ENCODE measurements around the gene FGD2.

Gene FGD2

GRCh38 chr6:37018198-37019064 lies 13.0 kb downstream of the FGD2 start:
- Histone ChIP-seq H3K9me3 (ENCODE audit: control insufficient read depth, low read length) (no peaks in the 10 kb centered on the region), H3K9ac (ENCODE audit: low read length) (no peak overlapping the region), H3K27me3 (ENCODE audit: control insufficient read depth, insufficient read depth, low read length) (no peaks in the 10 kb centered on the region), H3K36me3 (ENCODE audit: control insufficient read depth, insufficient read depth, low read length) (no peaks in the 10 kb centered on the region), H3K4me1 (ENCODE audit: control insufficient read depth, insufficient read depth, low read length) (peaks cover 4% of the 10 kb centered on the region), H3K4me3 (ENCODE audit: low read length) (no peak overlapping the region)

GRCh38 chr6:37019065-37019450 lies 13.6 kb downstream of the FGD2 start:
- Histone ChIP-seq H3K27me3 (ENCODE audit: control insufficient read depth, insufficient read depth, low read length) (no peaks in the 10 kb centered on the region), H3K9ac (ENCODE audit: low read length) (no peak overlapping the region), H3K9me3 (ENCODE audit: control insufficient read depth, low read length) (no peaks in the 10 kb centered on the region), H3K4me1 (ENCODE audit: control insufficient read depth, insufficient read depth, low read length) (peaks cover 4% of the 10 kb centered on the region), H3K36me3 (ENCODE audit: control insufficient read depth, insufficient read depth, low read length) (no peaks in the 10 kb centered on the region), H3K4me3 (ENCODE audit: low read length) (no peak overlapping the region)

GRCh38 chr6:37020381-37020780 lies 14.9 kb downstream of the FGD2 start:
- H3K36me3 ChIP-seq (ENCODE audit: control insufficient read depth, insufficient read depth, low read length) = no peaks in the 10 kb centered on the region
- H3K27me3 ChIP-seq (ENCODE audit: control insufficient read depth, insufficient read depth, low read length) = no peaks in the 10 kb centered on the region
- H3K4me1 ChIP-seq (ENCODE audit: control insufficient read depth, insufficient read depth, low read length) = peaks cover 4% of the 10 kb centered on the region
- H3K9me3 ChIP-seq (ENCODE audit: control insufficient read depth, low read length) = no peaks in the 10 kb centered on the region
- no peak overlapping the region for H3K4me3 ChIP-seq (ENCODE audit: low read length)
- no peak overlapping the region for H3K9ac ChIP-seq (ENCODE audit: low read length)

DNA sequence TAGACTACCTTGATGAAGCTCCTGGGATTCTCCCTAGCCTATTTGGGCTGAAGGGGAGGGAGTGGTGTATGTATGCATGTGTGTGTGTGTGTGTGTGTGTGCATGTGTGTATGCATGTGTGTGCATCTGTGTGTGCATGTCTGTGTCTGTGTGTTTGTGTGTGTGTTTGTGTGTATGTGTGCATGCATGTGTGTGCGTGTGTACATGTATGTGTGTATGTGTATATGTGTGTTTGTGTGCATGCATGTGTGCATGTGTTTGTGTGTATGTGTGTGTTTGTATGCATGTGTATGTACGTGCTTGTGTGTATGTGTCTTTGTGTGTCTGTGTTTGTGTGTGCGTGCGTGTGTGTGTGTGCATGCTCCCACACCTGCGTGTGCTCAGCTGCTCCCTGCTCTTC lies 15.4 kb downstream of the FGD2 start:
- Histone ChIP-seq H3K9me3 (ENCODE audit: control insufficient read depth, low read length) (no peaks in the 10 kb centered on the region), H3K9ac (ENCODE audit: low read length) (no peak overlapping the region), H3K36me3 (ENCODE audit: control insufficient read depth, insufficient read depth, low read length) (no peaks in the 10 kb centered on the region), H3K27me3 (ENCODE audit: control insufficient read depth, insufficient read depth, low read length) (no peaks in the 10 kb centered on the region), H3K4me1 (ENCODE audit: control insufficient read depth, insufficient read depth, low read length) (peaks cover 4% of the 10 kb centered on the region), H3K4me3 (ENCODE audit: low read length) (no peak overlapping the region)

GRCh38 chr6:37021356-37022129 lies 16.1 kb downstream of the FGD2 start:
- H3K36me3 ChIP-seq (ENCODE audit: control insufficient read depth, insufficient read depth, low read length) = no peaks in the 10 kb centered on the region

GRCh38 chr6:37022135-37022863 lies 16.8 kb downstream of the FGD2 start:
- Histone ChIP-seq H3K27me3 (ENCODE audit: control insufficient read depth, insufficient read depth, low read length) (no peaks in the 10 kb centered on the region), H3K36me3 (ENCODE audit: control insufficient read depth, insufficient read depth, low read length) (no peaks in the 10 kb centered on the region), H3K4me3 (ENCODE audit: low read length) (no peak overlapping the region), H3K4me1 (ENCODE audit: control insufficient read depth, insufficient read depth, low read length) (peaks cover 4% of the 10 kb centered on the region), H3K9me3 (ENCODE audit: control insufficient read depth, low read length) (no peaks in the 10 kb centered on the region), H3K9ac (ENCODE audit: low read length) (no peak overlapping the region)

More at GRCh38 chr6:37021356-37022129, 16.1 kb downstream of the FGD2 start:
- Histone ChIP-seq H3K9ac (ENCODE audit: low read length) (no peak overlapping the region), H3K9me3 (ENCODE audit: control insufficient read depth, low read length) (no peaks in the 10 kb centered on the region), H3K27me3 (ENCODE audit: control insufficient read depth, insufficient read depth, low read length) (no peaks in the 10 kb centered on the region), H3K4me3 (ENCODE audit: low read length) (no peak overlapping the region), H3K4me1 (ENCODE audit: control insufficient read depth, insufficient read depth, low read length) (peaks cover 4% of the 10 kb centered on the region)

GRCh38 chr6:37024656-37025337 lies 19.3 kb downstream of the FGD2 start:
- Histone ChIP-seq H3K36me3 (ENCODE audit: control insufficient read depth, insufficient read depth, low read length) (no peaks in the 10 kb centered on the region), H3K9ac (ENCODE audit: low read length) (no peak overlapping the region), H3K4me3 (ENCODE audit: low read length) (no peak overlapping the region), H3K27me3 (ENCODE audit: control insufficient read depth, insufficient read depth, low read length) (no peaks in the 10 kb centered on the region), H3K4me1 (ENCODE audit: control insufficient read depth, insufficient read depth, low read length) (no peaks in the 10 kb centered on the region), H3K9me3 (ENCODE audit: control insufficient read depth, low read length) (no peaks in the 10 kb centered on the region)

- Histone ChIP-seq H3K9me3 (ENCODE audit: control insufficient read depth, low read length) (no peaks in the 10 kb centered on the region), H3K36me3 (ENCODE audit: control insufficient read depth, insufficient read depth, low read length) (no peaks in the 10 kb centered on the region), H3K27me3 (ENCODE audit: control insufficient read depth, insufficient read depth, low read length) (no peaks in the 10 kb centered on the region), H3K4me3 (ENCODE audit: low read length) (no peak overlapping the region), H3K4me1 (ENCODE audit: control insufficient read depth, insufficient read depth, low read length) (no peaks in the 10 kb centered on the region), H3K9ac (ENCODE audit: low read length) (no peak overlapping the region)
Measured at GRCh38 chr6:37025621-37026466, 20.4 kb downstream of the FGD2 start.

DNA sequence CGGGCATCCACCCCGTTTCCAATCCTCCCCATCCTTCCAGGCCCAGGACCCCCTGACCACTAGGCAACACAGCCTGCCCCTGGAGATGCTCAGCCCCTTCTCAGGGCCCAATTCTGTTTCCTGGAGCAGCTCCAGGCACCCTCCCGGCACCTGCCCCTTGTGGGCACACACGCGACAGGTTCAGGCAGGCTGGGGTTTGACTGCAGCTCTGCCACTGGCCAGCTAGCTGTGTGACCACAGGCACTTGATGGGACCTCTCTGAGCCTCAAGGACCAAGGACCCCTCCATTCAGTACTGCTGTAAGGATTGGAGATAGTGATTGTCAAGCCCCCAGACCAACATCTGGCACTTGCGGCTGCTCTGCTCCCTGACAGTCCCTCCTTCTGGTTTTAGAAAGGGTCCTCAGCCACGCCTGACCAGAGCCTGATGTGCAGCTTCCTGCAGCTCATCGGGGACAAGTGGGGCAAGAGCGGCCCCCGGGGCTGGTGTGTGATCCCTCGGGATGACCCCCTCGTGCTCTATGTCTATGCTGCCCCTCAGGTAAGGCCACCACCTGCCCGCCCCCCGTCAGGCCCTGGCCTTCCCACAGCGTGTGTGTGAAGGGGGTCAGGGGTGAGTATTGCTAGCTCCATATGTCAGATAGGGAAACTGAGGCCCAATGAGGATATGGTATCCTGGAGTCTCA lies 21.7 kb downstream of the FGD2 start:
- Histone ChIP-seq H3K4me1 (ENCODE audit: control insufficient read depth, insufficient read depth, low read length) (no peaks in the 10 kb centered on the region), H3K27me3 (ENCODE audit: control insufficient read depth, insufficient read depth, low read length) (no peaks in the 10 kb centered on the region), H3K9ac (ENCODE audit: low read length) (no peak overlapping the region), H3K4me3 (ENCODE audit: low read length) (no peak overlapping the region), H3K9me3 (ENCODE audit: control insufficient read depth, low read length) (no peaks in the 10 kb centered on the region), H3K36me3 (ENCODE audit: control insufficient read depth, insufficient read depth, low read length) (no peaks in the 10 kb centered on the region)

DNA sequence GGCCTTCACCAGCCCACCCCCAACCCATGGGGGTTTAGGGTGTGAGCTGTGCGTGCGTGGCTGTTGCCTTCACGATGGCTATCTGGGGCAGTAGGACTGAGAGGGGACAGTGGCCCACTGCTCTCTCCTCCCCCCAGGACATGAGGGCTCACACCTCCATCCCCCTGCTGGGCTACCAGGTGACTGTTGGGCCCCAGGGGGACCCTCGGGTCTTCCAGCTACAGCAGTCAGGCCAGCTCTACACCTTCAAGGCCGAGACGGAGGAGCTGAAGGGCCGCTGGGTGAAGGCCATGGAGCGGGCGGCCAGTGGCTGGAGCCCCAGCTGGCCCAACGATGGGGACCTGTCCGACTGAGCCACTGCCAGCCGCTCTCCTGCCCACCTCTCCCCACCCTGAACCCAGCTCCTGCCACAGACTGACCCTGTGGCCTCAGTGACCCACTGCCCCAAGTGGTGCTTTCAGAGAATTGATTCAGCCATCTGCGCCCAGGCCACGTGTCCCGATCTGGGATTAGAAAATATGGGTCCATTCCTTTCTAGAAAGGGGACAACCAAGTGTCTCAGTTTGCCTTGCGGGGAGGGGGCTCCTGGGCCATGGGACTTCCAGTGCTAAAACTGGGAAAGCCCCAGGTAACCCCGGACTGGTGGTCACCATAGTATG lies 22.5 kb downstream of the FGD2 start:
- Histone ChIP-seq H3K9ac (ENCODE audit: low read length) (no peak overlapping the region), H3K27me3 (ENCODE audit: control insufficient read depth, insufficient read depth, low read length) (no peaks in the 10 kb centered on the region), H3K4me3 (ENCODE audit: low read length) (no peak overlapping the region), H3K4me1 (ENCODE audit: control insufficient read depth, insufficient read depth, low read length) (no peaks in the 10 kb centered on the region), H3K9me3 (ENCODE audit: control insufficient read depth, low read length) (no peaks in the 10 kb centered on the region), H3K36me3 (ENCODE audit: control insufficient read depth, insufficient read depth, low read length) (no peaks in the 10 kb centered on the region)

All from mucosa of stomach (tissue), 1 donor.